CD14-positive monocyte (primary cell): Measurements from ENCODE around the gene MYL6B. TPM values are rescaled to one million over a fixed set of nuclear protein-coding genes. Genes with fewer than 3 reads are reported as not detected.
"Not testable (repeated sequence)": the region's sequence is repeated elsewhere in the genome, so short reads cannot be mapped to it uniquely, and the experiment has no call there.

ENCODE experiments used
- DNase-seq, 3 donors: peaks; one replicate each; pipeline ENCODE4 v3.0.0-alpha.2; 2011 to 2022
- H2AFZ ChIP-seq: 2 replicates; pipeline ENCODE4 v1.6.0; 2012; ENCODE audit warnings: mild to moderate bottlenecking, low read depth, low read length, inconsistent platforms; ENCODE audit not compliant: insufficient read depth, poor library complexity, severe bottlenecking
- H3K27ac ChIP-seq, 2 donors: 1 replicate in 1 of 2; 2 replicates in 1 of 2; pipeline ENCODE4 v1.5.1; 2012 to 2013; ENCODE audit warnings: low read length in 2 of 2, control low read depth in 1 of 2, inconsistent platforms in 1 of 2, low read depth in 1 of 2, mild to moderate bottlenecking in 1 of 2
- H3K27me3 ChIP-seq, 2 donors: one replicate each; pipeline versions ENCODE4 v1.6.0 to v1.6.1; 2011 to 2013; ENCODE audit warnings: low read length in 2 of 2; ENCODE audit not compliant: control insufficient read depth in 2 of 2, insufficient read depth in 2 of 2
- H3K36me3 ChIP-seq, 2 donors: replicated peaks in 1 of 2; 1 replicate in 1 of 2; 2 replicates in 1 of 2; pipeline versions ENCODE4 v1.5.1 to v1.6.1; 2012 to 2013; ENCODE audit warnings: low read length in 2 of 2, control low read depth in 1 of 2, inconsistent platforms in 1 of 2, mild to moderate bottlenecking in 1 of 2; ENCODE audit not compliant: insufficient read depth in 2 of 2, control insufficient read depth in 1 of 2
- H3K4me1 ChIP-seq, 2 donors: 1 replicate in 1 of 2; 2 replicates in 1 of 2; pipeline versions ENCODE4 v1.5.1 to v1.6.1; 2012 to 2013; ENCODE audit warnings: low read length in 2 of 2, control low read depth in 1 of 2, inconsistent platforms in 1 of 2, mild to moderate bottlenecking in 1 of 2, moderate library complexity in 1 of 2; ENCODE audit not compliant: insufficient read depth in 2 of 2, control insufficient read depth in 1 of 2
- H3K4me2 ChIP-seq: replicated peaks from 2 replicates; pipeline ENCODE3; 2012; ENCODE audit warnings: low read length, moderate library complexity, mild to moderate bottlenecking; ENCODE audit not compliant: poor library complexity, severe bottlenecking; ENCODE audit errors: extremely low read depth
- H3K4me3 ChIP-seq, 3 experiments: fragments of 200-600 bp in 1 of 3; sonication (generic) in 1 of 3; replicated peaks in 1 of 3; 1 replicate in 2 of 3; 2 replicates in 1 of 3; pipeline ENCODE4 v1.5.1; 2011 to 2013; ENCODE audit warnings: low read length in 3 of 3, mild to moderate bottlenecking in 3 of 3, control low read depth in 2 of 3, low read depth in 2 of 3, inconsistent platforms in 1 of 3, moderate library complexity in 1 of 3
- H3K79me2 ChIP-seq: 2 replicates; pipeline ENCODE4 v1.6.0; 2012; ENCODE audit warnings: mild to moderate bottlenecking, control low read depth, inconsistent platforms, low read length, moderate library complexity; ENCODE audit not compliant: insufficient read depth
- H3K9ac ChIP-seq: 2 replicates; pipeline ENCODE4 v1.6.0; 2017; ENCODE audit warnings: low read length, mild to moderate bottlenecking; ENCODE audit not compliant: insufficient read depth, poor library complexity, severe bottlenecking
- H3K9me3 ChIP-seq, 2 donors: replicated peaks in 1 of 2; 1 replicate in 1 of 2; 2 replicates in 1 of 2; pipeline versions ENCODE4 v1.5.1 to v1.6.1; 2012 to 2013; ENCODE audit warnings: low read length in 2 of 2, control low read depth in 1 of 2; ENCODE audit not compliant: control insufficient read depth in 1 of 2, insufficient read depth in 1 of 2
- H4K20me1 ChIP-seq: 2 replicates; pipeline ENCODE4 v1.6.0; 2012; ENCODE audit warnings: mild to moderate bottlenecking, low read length, control low read depth, moderate library complexity; ENCODE audit not compliant: insufficient read depth
- H3K27ac Mint-ChIP-seq, 7 donors: one replicate each; pipeline ENCODE4 v1.8.0; 2020; ENCODE audit warnings: mild to moderate bottlenecking in 7 of 7, mixed read lengths in 7 of 7, moderate library complexity in 6 of 7, inconsistent platforms in 2 of 7
- H3K27me3 Mint-ChIP-seq, 3 donors: one replicate each; pipeline ENCODE4 v1.8.0; 2021 to 2022; ENCODE audit warnings: low read depth in 3 of 3, mild to moderate bottlenecking in 3 of 3, mixed read lengths in 3 of 3, moderate library complexity in 3 of 3, inconsistent platforms in 1 of 3
- H3K36me3 Mint-ChIP-seq, 2 donors: one replicate each; pipeline ENCODE4 v1.8.0; 2020; ENCODE audit warnings: mixed read lengths in 2 of 2, inconsistent platforms in 1 of 2, mild to moderate bottlenecking in 1 of 2
- H3K4me1 Mint-ChIP-seq: one replicate; pipeline ENCODE4 v1.8.0; 2020; ENCODE audit warnings: mild to moderate bottlenecking, mixed read lengths
- H3K4me3 Mint-ChIP-seq, 2 donors: one replicate each; pipeline ENCODE4 v1.8.0; 2020; ENCODE audit warnings: mild to moderate bottlenecking in 2 of 2, mixed read lengths in 2 of 2, moderate library complexity in 1 of 2
- H3K9me3 Mint-ChIP-seq, 7 donors: one replicate each; pipeline ENCODE4 v1.8.0; 2020 to 2022; ENCODE audit warnings: mixed read lengths in 7 of 7, mild to moderate bottlenecking in 6 of 7, moderate library complexity in 6 of 7, inconsistent platforms in 2 of 7
- CTCF ChIP-seq: fragments of 200-600 bp; IDR thresholded peaks from one replicate; pipeline ENCODE4 v1.8.0; 2022; ENCODE audit warnings: antibody characterized with exemption, mild to moderate bottlenecking
- WGBS: methylation state at CpG from one replicate; pipeline ENCODE4 v1.1.5; 2013; ENCODE audit warnings: missing lambda C conversion rate; ENCODE audit not compliant: insufficient coverage; 5-methylcytosine and 5-hydroxymethylcytosine counted together
- intact Hi-C, 2 donors: fragments of 100-400 bp; cut with micrococcal nuclease; formaldehyde crosslinking; loops; one replicate each; pipeline versions ENCODE4 v1.15.0 to v1.15.1; 2023
- polyA plus RNA-seq, 3 donors: library from polyadenylated mRNA; depleted of rRNA in 1 of 3; unstranded in 2 of 3; stranded (reverse) in 1 of 3; fragments of 300-500 nt in 2 of 3; fragments of >200 nt in 1 of 3; fragmentation: Illumina TruSeq in 2 of 3; gene quantifications; 1 replicate in 2 of 3; 2 replicates in 1 of 3; pipeline ENCODE4 v1.2.3, GENCODE V29; 2012 to 2021

The MYL6B gene
- polyA plus RNA-seq, 3 donors = 2.7 to 4.3 (median 4.1) TPM

- Histone ChIP-seq H3K27me3 (no peaks in the 10 kb centered on the region), H3K4me2 (no peak overlapping the region), H2AFZ (no peak overlapping the region), H3K4me3 (no peak overlapping the region), H3K79me2 (peaks cover 27% of the 10 kb centered on the region), H3K9ac (no peak overlapping the region), H4K20me1 (peaks cover 12% of the 10 kb centered on the region), H3K9me3 (no peaks in the 10 kb centered on the region), H3K27ac (no peak overlapping the region), H3K4me1 (peaks cover 46 to 56% of the 10 kb centered on the region in 2 donors), H3K36me3 (peaks cover under 1 to 2% of the 10 kb centered on the region in 2 donors)
- DNase-seq = no peak
- WGBS = 100% methylated on average over 3 of the region's 5 CpGs
- Mint-ChIP-seq H3K27ac (peak overlapping the region in 1 of 7 donors; percentile 45), H3K4me3 (no peak overlapping the region), H3K4me1 (peaks cover 46% of the 10 kb centered on the region), H3K9me3 (no peaks in the 10 kb centered on the region), H3K36me3 (peaks cover 5 to 8% of the 10 kb centered on the region in 2 donors), H3K27me3 (peaks cover 0 to 3% (median 2%) of the 10 kb centered on the region in 3 donors)
- intact Hi-C loops = loop anchor here in 1 of 2 donors (5.0 kb wide), 1 partner anchor 38 kb away; the partner anchor contains the start of genes RPL41 and ZC3H10
- TF ChIP-seq CTCF = no peak
These were observed 2.4 kb downstream of the MYL6B start for GRCh38 chr12:56154818-56155217.

- H3K4me1 Mint-ChIP-seq = peaks cover 47% of the 10 kb centered on the region
- H3K4me3 Mint-ChIP-seq = no peak overlapping the region
- Histone ChIP-seq H2AFZ (no peak overlapping the region), H3K79me2 (peaks cover 33% of the 10 kb centered on the region), H3K27me3 (no peaks in the 10 kb centered on the region), H3K4me2 (no peak overlapping the region), H3K36me3 (peaks cover 6 to 8% of the 10 kb centered on the region in 2 donors), H3K4me3 (no peak overlapping the region), H3K9ac (no peak overlapping the region), H3K9me3 (no peaks in the 10 kb centered on the region), H3K27ac (no peak overlapping the region), H4K20me1 (peaks cover 17% of the 10 kb centered on the region), H3K4me1 (peaks cover 48 to 58% of the 10 kb centered on the region in 2 donors)
- H3K27me3 Mint-ChIP-seq = peaks cover 0 to 3% (median 2%) of the 10 kb centered on the region in 3 donors
- peak overlapping the region in 3 of 7 donors; percentile 18 to 45 (median 31) for H3K27ac Mint-ChIP-seq
- WGBS = 97% methylated on average over 7 of the region's 11 CpGs
- no peak for TF ChIP-seq CTCF
- DNase-seq = no peak
- peaks cover 11% of the 10 kb centered on the region in 2 donors for H3K36me3 Mint-ChIP-seq
- no peaks in the 10 kb centered on the region for H3K9me3 Mint-ChIP-seq
- intact Hi-C loops = no loop called here
These were observed 3.0 kb downstream of the MYL6B start for GRCh38 chr12:56155256-56155845.

- H3K9me3 ChIP-seq, intact Hi-C loops, H3K27me3 Mint-ChIP-seq, H3K9me3 Mint-ChIP-seq, H3K27me3 ChIP-seq: not testable (repeated sequence)
- Histone ChIP-seq H2AFZ (peak overlapping the region; percentile 88), H3K79me2 (peaks cover 45% of the 10 kb centered on the region), H3K4me2 (peak overlapping the region; percentile 86), H3K27ac (peak overlapping the region in 1 of 2 donors; percentile 80), H3K9ac (peak overlapping the region; percentile 61), H3K4me1 (peaks cover 47 to 57% of the 10 kb centered on the region in 2 donors), H4K20me1 (peaks cover 30% of the 10 kb centered on the region), H3K36me3 (peaks cover 19 to 21% of the 10 kb centered on the region in 2 donors), H3K4me3 (peak overlapping the region; percentile 35 to 96 (median 77))
- Mint-ChIP-seq H3K36me3 (peaks cover 21 to 23% of the 10 kb centered on the region in 2 donors), H3K27ac (peak overlapping the region; percentile 50 to 99 (median 98)), H3K4me1 (peaks cover 49% of the 10 kb centered on the region), H3K4me3 (peak overlapping the region; percentile 97 to 99)
- 100% methylated on average over 10 of the region's 21 CpGs for WGBS
- DNase-seq = peak in 2 of 3 donors; percentile 17 to 64
These were observed 4.2 kb downstream of the MYL6B start for GRCh38 chr12:56156464-56157200.
